Measurements from ENCODE around the gene KREMEN1.

DNA sequence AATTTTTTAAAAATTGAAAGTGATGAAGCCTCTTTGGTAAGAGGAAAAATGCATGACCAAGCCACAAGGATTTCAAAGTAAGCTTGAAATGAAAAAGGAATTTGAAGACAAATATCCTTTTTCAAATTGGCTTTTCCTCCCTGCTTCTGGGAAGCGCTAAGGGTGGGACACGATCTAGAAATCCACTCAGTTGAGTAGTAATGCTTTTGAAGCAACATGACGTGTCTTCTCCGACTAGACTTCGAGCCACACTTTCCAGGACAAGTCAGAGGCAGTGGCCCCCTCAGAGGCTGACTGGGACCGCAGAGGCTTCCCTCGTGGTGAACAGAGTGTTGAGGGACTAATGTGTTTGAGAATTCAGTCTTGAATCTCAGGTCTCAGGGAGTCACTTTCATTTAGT, 39.8 kb downstream of the KREMEN1 start:
- no peak for TF ChIP-seq ZBTB43 (CRISPR knock-in tag; IDR thresholded peaks at IDR 0.05)
- TF ChIP-seq, protein P1, sequence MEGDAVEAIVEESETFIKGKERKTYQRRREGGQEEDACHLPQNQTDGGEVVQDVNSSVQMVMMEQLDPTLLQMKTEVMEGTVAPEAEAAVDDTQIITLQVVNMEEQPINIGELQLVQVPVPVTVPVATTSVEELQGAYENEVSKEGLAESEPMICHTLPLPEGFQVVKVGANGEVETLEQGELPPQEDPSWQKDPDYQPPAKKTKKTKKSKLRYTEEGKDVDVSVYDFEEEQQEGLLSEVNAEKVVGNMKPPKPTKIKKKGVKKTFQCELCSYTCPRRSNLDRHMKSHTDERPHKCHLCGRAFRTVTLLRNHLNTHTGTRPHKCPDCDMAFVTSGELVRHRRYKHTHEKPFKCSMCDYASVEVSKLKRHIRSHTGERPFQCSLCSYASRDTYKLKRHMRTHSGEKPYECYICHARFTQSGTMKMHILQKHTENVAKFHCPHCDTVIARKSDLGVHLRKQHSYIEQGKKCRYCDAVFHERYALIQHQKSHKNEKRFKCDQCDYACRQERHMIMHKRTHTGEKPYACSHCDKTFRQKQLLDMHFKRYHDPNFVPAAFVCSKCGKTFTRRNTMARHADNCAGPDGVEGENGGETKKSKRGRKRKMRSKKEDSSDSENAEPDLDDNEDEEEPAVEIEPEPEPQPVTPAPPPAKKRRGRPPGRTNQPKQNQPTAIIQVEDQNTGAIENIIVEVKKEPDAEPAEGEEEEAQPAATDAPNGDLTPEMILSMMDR (IDR thresholded peaks at IDR 0.05): no peak
- TF ChIP-seq, protein P2, sequence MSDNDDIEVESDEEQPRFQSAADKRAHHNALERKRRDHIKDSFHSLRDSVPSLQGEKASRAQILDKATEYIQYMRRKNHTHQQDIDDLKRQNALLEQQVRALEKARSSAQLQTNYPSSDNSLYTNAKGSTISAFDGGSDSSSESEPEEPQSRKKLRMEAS (CRISPR knock-in tag; IDR thresholded peaks at IDR 0.05): no peak
- no peak for TF ChIP-seq AFF4 (CRISPR knock-in tag; IDR thresholded peaks at IDR 0.05; ENCODE audit: borderline replicate concordance)
- TF ChIP-seq SMAD4 (CRISPR knock-in tag; IDR thresholded peaks at IDR 0.05): no peak
- TF ChIP-seq NR3C1 (CRISPR knock-in tag; conservative IDR thresholded peaks at IDR 0.05; ENCODE audit: low read depth): no peak
- TF ChIP-seq STAT6 (CRISPR knock-in tag; conservative IDR thresholded peaks at IDR 0.05; ENCODE audit: low read depth): no peak
- no peak for TF ChIP-seq ATF2 (CRISPR knock-in tag; IDR thresholded peaks at IDR 0.05; ENCODE audit: borderline replicate concordance, low read depth)
- TF ChIP-seq RORB (CRISPR knock-in tag; IDR thresholded peaks at IDR 0.05): no peak
- TF ChIP-seq ZNF317 (CRISPR knock-in tag; IDR thresholded peaks at IDR 0.05; ENCODE audit: borderline replicate concordance, low read depth): no peak
- TF ChIP-seq E2F4 (CRISPR knock-in tag; IDR thresholded peaks at IDR 0.05; ENCODE audit: borderline replicate concordance, low read depth): no peak
- no peak for TF ChIP-seq USF2 (CRISPR knock-in tag; IDR thresholded peaks at IDR 0.05)
- TF ChIP-seq, protein P3, sequence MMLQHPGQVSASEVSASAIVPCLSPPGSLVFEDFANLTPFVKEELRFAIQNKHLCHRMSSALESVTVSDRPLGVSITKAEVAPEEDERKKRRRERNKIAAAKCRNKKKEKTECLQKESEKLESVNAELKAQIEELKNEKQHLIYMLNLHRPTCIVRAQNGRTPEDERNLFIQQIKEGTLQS (CRISPR knock-in tag; conservative IDR thresholded peaks at IDR 0.05): no peak

Measured in WTC11 (cell line).